LoVo (cell line): Measurements from ENCODE around the gene DHX15.

Experiments used
- DNase-seq: peaks from one replicate; pipeline ENCODE4 v3.0.0-alpha.2; 2016; ENCODE audit warnings: low spot score

DHX15 gene

GRCh38 chr4:24582235-24582832 is 2.0 kb downstream of the DHX15 start:
- DNase-seq: no peak

GRCh38 chr4:24578364-24578763 is 6.0 kb downstream of the DHX15 start:
- DNase-seq: no peak

DNA sequence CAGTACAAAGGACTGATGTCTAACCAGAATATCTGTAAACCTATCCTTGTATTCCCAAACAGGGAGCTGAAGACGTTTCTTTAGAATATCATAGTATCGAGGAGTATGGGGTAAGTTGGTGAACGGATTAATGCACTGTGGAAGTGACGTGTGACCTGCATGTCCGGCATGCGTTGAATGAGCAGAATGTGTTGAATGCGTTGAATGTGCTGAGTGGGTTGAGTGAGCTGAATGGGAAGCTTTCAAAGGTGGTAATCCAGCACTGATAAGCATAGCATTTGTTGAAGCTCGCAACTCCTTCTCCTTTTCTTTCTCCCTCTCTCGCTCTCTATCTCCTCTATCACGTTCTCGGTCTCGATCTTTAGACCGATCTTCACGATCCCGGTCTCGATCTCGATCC is 8.1 kb downstream of the DHX15 start:
- no peak for DNase-seq

DNA sequence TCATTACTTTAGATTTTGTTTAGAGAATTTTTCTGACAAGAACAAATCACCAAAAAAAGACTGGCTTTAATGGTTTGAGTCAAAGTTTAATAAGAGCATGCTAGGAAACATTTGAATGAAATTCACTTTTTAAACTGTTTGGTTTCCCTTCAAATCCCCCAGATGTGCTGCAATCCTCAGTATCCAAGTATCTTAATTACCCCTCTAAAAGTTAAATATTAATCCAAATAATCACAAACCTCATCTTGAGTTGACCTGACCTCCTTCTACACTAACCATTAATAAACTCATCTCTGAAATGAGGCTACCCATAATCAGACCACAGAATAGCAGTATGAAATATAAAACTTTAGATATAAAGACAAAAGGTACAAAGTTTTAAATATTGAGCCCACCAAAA is 10.1 kb downstream of the DHX15 start:
- no peak for DNase-seq

DNA sequence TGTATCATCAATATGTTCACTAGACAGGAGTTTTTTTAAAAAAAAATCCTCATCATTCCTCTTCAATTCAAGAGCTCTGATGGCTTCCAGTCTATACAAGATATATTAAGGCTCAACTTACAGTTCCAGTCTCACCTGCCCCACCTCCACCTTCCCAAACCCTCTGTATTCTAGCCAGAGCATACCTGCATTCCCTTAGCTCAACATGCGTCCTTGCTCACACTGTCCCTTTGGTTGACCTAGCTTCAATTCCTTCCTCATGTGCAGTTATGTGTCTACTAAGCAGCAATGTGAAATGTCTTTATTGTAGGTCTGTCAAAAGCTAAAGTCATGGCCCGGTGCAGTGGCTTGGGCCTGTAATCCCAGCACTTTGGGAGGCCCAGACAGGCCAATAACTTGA is 10.8 kb downstream of the DHX15 start:
- no peak for DNase-seq

DNA sequence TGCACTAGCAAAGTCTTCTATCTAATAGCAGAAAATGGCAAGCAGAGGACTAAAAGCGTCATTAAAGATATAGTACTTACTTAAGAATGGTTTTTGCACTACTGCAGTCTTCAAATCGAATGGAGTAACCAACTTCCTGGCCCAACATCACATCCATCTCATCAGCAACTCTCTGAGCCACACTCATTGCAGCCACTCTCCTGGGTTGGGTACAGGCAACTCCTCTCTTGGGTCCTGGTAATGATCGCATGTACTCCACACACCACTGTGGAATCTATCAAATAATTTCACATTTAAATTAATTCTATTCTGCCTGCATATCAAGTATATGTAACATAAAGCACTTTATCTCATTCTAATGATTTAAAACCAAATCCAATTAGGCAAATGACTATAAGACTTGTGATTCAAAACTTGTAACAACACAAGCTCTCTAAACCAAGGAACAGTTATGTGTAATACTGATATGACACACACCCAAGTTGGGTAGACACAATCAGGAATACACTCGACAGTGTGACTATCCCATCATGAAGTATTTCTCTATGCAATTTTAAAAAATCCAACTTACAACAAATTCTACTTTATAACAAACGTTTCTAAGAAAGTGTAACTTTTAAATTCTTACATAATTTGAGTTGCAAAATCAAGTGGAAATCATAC is 13.6 kb downstream of the DHX15 start:
- DNase-seq: no peak

DNA sequence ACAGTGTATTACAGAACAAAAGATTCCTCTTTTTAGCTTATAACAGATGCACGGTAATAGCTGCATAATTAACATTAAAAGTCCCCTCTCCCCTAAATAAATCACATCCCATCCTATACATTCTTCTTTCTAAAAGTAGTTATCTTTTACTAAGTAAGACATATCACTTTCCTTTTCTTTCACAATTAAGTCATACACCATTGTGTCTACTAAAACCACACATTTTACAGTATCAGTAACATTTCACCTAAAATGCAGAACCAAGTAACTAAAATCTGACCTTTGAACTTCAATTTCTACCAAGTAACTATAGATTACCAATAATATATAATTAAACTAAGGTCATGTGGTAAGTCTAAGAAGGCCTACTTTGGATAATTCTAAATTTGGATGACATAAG is 14.2 kb downstream of the DHX15 start:
- no peak for DNase-seq

DNA sequence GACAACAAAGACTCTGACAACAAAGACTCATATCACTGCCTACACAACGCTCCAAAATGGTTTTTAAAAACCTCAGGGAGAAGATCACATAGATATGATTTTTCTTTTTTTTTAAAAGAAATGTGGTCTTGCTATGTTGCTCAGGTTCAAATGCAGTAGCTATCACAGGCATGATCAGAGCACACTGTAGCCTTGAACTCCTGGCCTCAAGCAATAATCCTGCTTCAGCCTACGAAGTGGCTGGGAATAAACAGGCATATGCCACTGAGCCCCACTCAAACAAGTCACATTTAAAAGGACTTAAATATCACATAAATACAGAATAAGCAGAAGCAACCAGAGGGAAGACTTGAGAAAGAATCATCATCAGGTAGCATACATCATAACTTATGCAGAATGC is 14.7 kb downstream of the DHX15 start:
- no peak for DNase-seq

DNA sequence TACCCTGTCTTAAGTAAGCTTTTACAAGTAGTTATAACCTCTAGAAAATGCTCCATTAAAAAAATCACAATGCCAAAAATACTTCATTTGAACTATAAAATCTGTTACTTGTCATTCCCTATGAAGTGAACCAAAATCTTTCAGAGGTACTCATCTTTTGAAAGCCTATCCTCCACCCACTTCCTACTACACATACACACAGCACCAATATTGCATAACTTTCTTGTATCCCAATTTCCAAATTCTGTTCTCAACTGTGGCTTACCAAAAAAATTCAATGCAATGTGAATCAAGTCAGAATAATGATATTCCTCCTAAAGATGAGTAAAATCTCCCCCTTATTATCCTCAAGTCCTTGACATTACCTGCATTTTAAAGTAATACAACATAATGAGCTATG is 15.9 kb downstream of the DHX15 start:
- no peak for DNase-seq

GRCh38 chr4:24565054-24565453 is 19.3 kb downstream of the DHX15 start:
- DNase-seq: no peak

- no peak for DNase-seq
Observed at GRCh38 chr4:24564488-24564887, 19.9 kb downstream of the DHX15 start.

GRCh38 chr4:24561438-24562139 is 22.8 kb downstream of the DHX15 start:
- no peak for DNase-seq

- DNase-seq: no peak
Observed at GRCh38 chr4:24560868-24561368, 23.4 kb downstream of the DHX15 start.

DNA sequence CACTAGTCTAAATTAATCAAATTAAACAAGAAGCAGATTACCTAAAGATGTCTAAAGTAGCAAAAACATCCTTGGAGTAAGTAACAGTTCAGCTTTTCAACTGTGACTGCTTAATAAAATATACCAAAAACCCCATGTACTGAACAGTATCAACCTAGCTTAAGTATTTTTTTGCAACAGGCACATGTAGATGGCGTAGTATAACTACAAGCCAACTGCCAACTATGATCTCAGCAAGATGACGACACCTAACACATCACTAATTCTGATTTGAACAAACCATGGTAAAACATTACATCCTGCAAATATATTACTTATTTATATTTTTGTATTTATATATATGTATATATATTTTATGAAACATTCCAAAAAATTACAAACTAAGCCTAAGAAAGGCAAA is 24.5 kb downstream of the DHX15 start:
- DNase-seq: no peak

- DNase-seq: no peak
Observed at GRCh38 chr4:24559032-24559821, 25.1 kb downstream of the DHX15 start.

GRCh38 chr4:24557026-24558025 is 27.0 kb downstream of the DHX15 start:
- peak; percentile 69 for DNase-seq

- DNase-seq: no peak
Observed at GRCh38 chr4:24551492-24552289, 32.7 kb downstream of the DHX15 start.

DNA sequence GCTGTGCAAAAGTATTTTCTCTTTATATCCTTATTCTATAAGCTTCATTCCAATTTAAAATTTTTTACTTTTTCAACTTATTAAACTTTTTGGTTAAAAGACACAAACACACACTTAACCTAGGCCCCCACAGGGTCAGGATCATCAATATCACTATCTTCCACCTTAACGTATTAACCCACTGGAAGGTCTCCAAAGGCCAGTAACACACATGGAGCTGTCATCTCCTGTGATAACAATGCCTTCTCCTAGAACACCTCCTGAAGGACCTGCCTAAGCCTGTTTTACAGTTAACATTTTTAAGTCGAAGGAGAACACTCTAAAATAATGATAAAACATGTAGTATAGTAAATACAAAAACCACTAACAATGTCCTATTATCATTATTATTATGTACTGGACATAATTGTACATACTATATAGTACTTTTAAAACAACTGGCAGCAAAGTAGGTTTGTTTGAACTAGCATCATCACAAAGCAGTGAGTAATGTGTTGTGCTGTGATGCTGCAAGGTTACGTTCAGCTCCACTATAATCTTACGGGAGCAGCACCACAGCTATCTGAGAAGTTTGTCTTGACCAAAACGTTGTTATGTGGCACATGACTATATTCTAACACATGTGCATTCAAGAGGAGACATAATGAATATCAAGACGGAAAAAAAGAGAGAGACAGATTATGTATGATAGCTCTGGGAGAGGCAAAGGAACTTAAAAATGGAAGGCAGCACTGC is 33.7 kb downstream of the DHX15 start:
- DNase-seq: no peak

DNA sequence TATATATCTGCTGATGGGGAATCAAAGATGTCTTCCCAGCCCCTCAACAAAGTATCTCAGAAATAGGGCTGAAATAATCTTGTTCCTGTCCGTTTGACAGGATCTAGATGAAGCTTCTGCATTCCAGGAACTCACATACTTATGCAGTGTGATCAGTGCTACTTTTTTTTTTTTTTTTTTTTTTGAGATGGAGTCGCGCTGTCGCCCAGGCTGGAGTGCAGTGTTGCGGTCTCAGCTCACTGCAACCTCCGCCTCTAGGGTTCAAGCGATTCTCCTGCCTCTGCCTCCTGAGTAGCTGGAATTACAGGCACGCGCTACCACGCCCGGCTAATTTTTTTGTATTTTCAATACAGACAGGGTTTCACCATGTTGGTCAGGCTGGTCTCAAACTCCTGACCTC is 36.4 kb downstream of the DHX15 start:
- DNase-seq: no peak
